ENCODE results near the gene FOCAD. TPM values are rescaled to one million over a fixed set of nuclear protein-coding genes. Genes with fewer than 3 reads are reported as not detected.
"Not testable (repeated sequence)": the region's sequence is repeated elsewhere in the genome, so short reads cannot be mapped to it uniquely, and the experiment has no call there.

FOCAD gene
- total RNA-seq, 4 donors from 2014 or later, result 17.6 to 27.2 (median 20.1) TPM

GRCh38 chr9:20650313-20650712 is 33.7 kb upstream of the FOCAD start:
- H3K4me3 ChIP-seq, result no peak overlapping the region
- no peaks in the 10 kb centered on the region for H3K36me3 ChIP-seq
- WGBS, result 94% methylated on average over 4 of the region's 4 CpGs
- TF ChIP-seq POLR2A (IDR thresholded peaks at IDR 0.05; ENCODE audit: low read depth) (no peak), EP300 (IDR thresholded peaks at IDR 0.05) (no peak)
- DNase-seq (ENCODE audit: extremely low spot score), result no peak
- H3K27ac ChIP-seq (replicated peaks in 1 of 4), result no peak overlapping the region
- H3K27me3 ChIP-seq, result no peaks in the 10 kb centered on the region
- H3K9me3 ChIP-seq, result no peaks in the 10 kb centered on the region
- peaks cover 0 to 7% (median 3%) of the 10 kb centered on the region in 4 donors for H3K4me1 ChIP-seq
- intact Hi-C loops (cut with DNase I), result no loop called here

- no peak for DNase-seq (ENCODE audit: extremely low spot score)
- Histone ChIP-seq H3K27ac (replicated peaks in 1 of 4) (no peak overlapping the region), H3K4me3 (no peak overlapping the region), H3K36me3 (no peaks in the 10 kb centered on the region), H3K4me1 (peaks cover 0 to 7% (median 3%) of the 10 kb centered on the region in 4 donors), H3K9me3 (no peaks in the 10 kb centered on the region), H3K27me3 (no peaks in the 10 kb centered on the region)
- intact Hi-C loops (cut with DNase I), result no loop called here
- TF ChIP-seq POLR2AphosphoS5 (IDR thresholded peaks at IDR 0.05) (no peak), POLR2A (IDR thresholded peaks at IDR 0.05; ENCODE audit: low read depth) (no peak), EP300 (IDR thresholded peaks at IDR 0.05) (no peak), CTCF (IDR thresholded peaks at IDR 0.05) (no peak)
- 85% methylated on average over 4 of the region's 4 CpGs for WGBS
These were observed 33.2 kb upstream of the FOCAD start for GRCh38 chr9:20650750-20651299.

GRCh38 chr9:20651939-20652338 is 32.1 kb upstream of the FOCAD start:
- WGBS, result 81% methylated on average over 4 of the region's 4 CpGs
- Histone ChIP-seq H3K27ac (replicated peaks in 1 of 4) (no peak overlapping the region), H3K4me1 (peaks cover 0 to 2% (median under 1%) of the 10 kb centered on the region in 4 donors), H3K27me3 (no peaks in the 10 kb centered on the region), H3K9me3 (no peaks in the 10 kb centered on the region), H3K4me3 (no peak overlapping the region), H3K36me3 (no peaks in the 10 kb centered on the region)
- TF ChIP-seq POLR2AphosphoS5 (IDR thresholded peaks at IDR 0.05) (no peak), EP300 (IDR thresholded peaks at IDR 0.05) (no peak), POLR2A (IDR thresholded peaks at IDR 0.05; ENCODE audit: low read depth) (no peak), CTCF (IDR thresholded peaks at IDR 0.05) (no peak)
- DNase-seq (ENCODE audit: extremely low spot score), result no peak
- intact Hi-C loops (cut with DNase I), result no loop called here

- DNase-seq (ENCODE audit: extremely low spot score); H3K9me3 ChIP-seq; H3K27me3 ChIP-seq; H3K27ac ChIP-seq (replicated peaks in 1 of 4); H3K36me3 ChIP-seq; intact Hi-C loops (cut with DNase I): not testable (repeated sequence)
- 82% methylated on average over 16 of the region's 27 CpGs for WGBS
- H3K4me1 ChIP-seq, result peaks cover 0 to 12% (median 2%) of the 10 kb centered on the region in 4 donors
- peak overlapping the region; percentile 51 to 67 (median 53) for H3K4me3 ChIP-seq
These were observed 25.8 kb upstream of the FOCAD start for GRCh38 chr9:20658246-20658667.

GRCh38 chr9:20658677-20659473 is 25.2 kb upstream of the FOCAD start:
- H3K27me3 ChIP-seq, result no peaks in the 10 kb centered on the region
- H3K4me3 ChIP-seq, result peak overlapping the region; percentile 51 to 67 (median 53)
- no peaks in the 10 kb centered on the region for H3K36me3 ChIP-seq
- no peaks in the 10 kb centered on the region for H3K9me3 ChIP-seq
- no peak for TF ChIP-seq POLR2AphosphoS5 (IDR thresholded peaks at IDR 0.05)
- TF ChIP-seq CTCF (IDR thresholded peaks at IDR 0.05), result no peak
- TF ChIP-seq POLR2A (IDR thresholded peaks at IDR 0.05; ENCODE audit: low read depth), result no peak
- TF ChIP-seq EP300 (IDR thresholded peaks at IDR 0.05), result no peak
- DNase-seq (ENCODE audit: extremely low spot score), result no peak
- peaks cover 0 to 12% (median 2%) of the 10 kb centered on the region in 4 donors for H3K4me1 ChIP-seq
- WGBS, result 80% methylated on average over 13 of the region's 13 CpGs
- H3K27ac ChIP-seq (replicated peaks in 1 of 4), result no peak overlapping the region
- intact Hi-C loops (cut with DNase I), result no loop called here

All from esophagus muscularis mucosa (tissue), 4 donors.